ENCODE results near the gene N4BP2L2. TPM values are rescaled to one million over a fixed set of nuclear protein-coding genes. Genes with fewer than 3 reads are reported as not detected.

The N4BP2L2 gene
- total RNA-seq, 1 donor from 2014 or later, result 131 TPM

- Histone ChIP-seq H3K27me3 (ENCODE audit: low read depth) (no peaks in the 10 kb centered on the region), H3K4me1 (peaks cover 15% of the 10 kb centered on the region), H3K4me3 (no peak overlapping the region), H3K9me3 (replicated peaks) (peaks cover 17% of the 10 kb centered on the region), H3K36me3 (peaks cover 25% of the 10 kb centered on the region), H3K27ac (replicated peaks) (no peak overlapping the region)
- intact Hi-C loops (cut with micrococcal nuclease), result no loop called here
- no peak for DNase-seq
- TF ChIP-seq CTCF (IDR thresholded peaks at IDR 0.05; ENCODE audit: borderline replicate concordance), result no peak
Measured at GRCh38 chr13:32448972-32449371, 89.6 kb downstream of the N4BP2L2 start.

- Histone ChIP-seq H3K36me3 (peaks cover 23% of the 10 kb centered on the region), H3K27ac (replicated peaks) (no peak overlapping the region), H3K9me3 (replicated peaks) (peaks cover 17% of the 10 kb centered on the region), H3K27me3 (ENCODE audit: low read depth) (no peaks in the 10 kb centered on the region), H3K4me1 (peaks cover 15% of the 10 kb centered on the region), H3K4me3 (no peak overlapping the region)
- intact Hi-C loops (cut with micrococcal nuclease), result no loop called here
- DNase-seq, result no peak
- TF ChIP-seq CTCF (IDR thresholded peaks at IDR 0.05; ENCODE audit: borderline replicate concordance), result no peak
Measured at GRCh38 chr13:32447894-32448623, 90.5 kb downstream of the N4BP2L2 start.

GRCh38 chr13:32446773-32447465 is 91.7 kb downstream of the N4BP2L2 start:
- no peak for DNase-seq
- no peak overlapping the region for H3K27ac ChIP-seq (replicated peaks)
- intact Hi-C loops (cut with micrococcal nuclease), result no loop called here

GRCh38 chr13:32446220-32446619 is 92.4 kb downstream of the N4BP2L2 start:
- Histone ChIP-seq H3K4me1 (peaks cover 15% of the 10 kb centered on the region), H3K9me3 (replicated peaks) (no peaks in the 10 kb centered on the region), H3K36me3 (peaks cover 10% of the 10 kb centered on the region), H3K27ac (replicated peaks) (no peak overlapping the region), H3K27me3 (ENCODE audit: low read depth) (no peaks in the 10 kb centered on the region), H3K4me3 (no peak overlapping the region)
- intact Hi-C loops (cut with micrococcal nuclease), result no loop called here
- DNase-seq, result no peak
- no peak for TF ChIP-seq CTCF (IDR thresholded peaks at IDR 0.05; ENCODE audit: borderline replicate concordance)

More at GRCh38 chr13:32446773-32447465, 91.7 kb downstream of the N4BP2L2 start:
- no peaks in the 10 kb centered on the region for H3K27me3 ChIP-seq (ENCODE audit: low read depth)
- H3K36me3 ChIP-seq, result peaks cover 16% of the 10 kb centered on the region
- H3K4me3 ChIP-seq, result no peak overlapping the region
- no peak for TF ChIP-seq CTCF (IDR thresholded peaks at IDR 0.05; ENCODE audit: borderline replicate concordance)
- peaks cover 7% of the 10 kb centered on the region for H3K9me3 ChIP-seq (replicated peaks)
- H3K4me1 ChIP-seq, result peaks cover 15% of the 10 kb centered on the region

GRCh38 chr13:32445461-32445860 is 93.1 kb downstream of the N4BP2L2 start:
- H3K4me1 ChIP-seq, result peaks cover 15% of the 10 kb centered on the region
- no peaks in the 10 kb centered on the region for H3K9me3 ChIP-seq (replicated peaks)
- no peak for DNase-seq
- no peak overlapping the region for H3K27ac ChIP-seq (replicated peaks)
- TF ChIP-seq CTCF (IDR thresholded peaks at IDR 0.05; ENCODE audit: borderline replicate concordance), result no peak
- peaks cover 10% of the 10 kb centered on the region for H3K36me3 ChIP-seq
- no peak overlapping the region for H3K4me3 ChIP-seq
- no peaks in the 10 kb centered on the region for H3K27me3 ChIP-seq (ENCODE audit: low read depth)
- intact Hi-C loops (cut with micrococcal nuclease), result no loop called here
